Measurements from ENCODE around the gene MRPL43. TPM values are rescaled to one million over a fixed set of nuclear protein-coding genes. Genes with fewer than 3 reads are reported as not detected.
"Not testable (repeated sequence)": the region's sequence is repeated elsewhere in the genome, so short reads cannot be mapped to it uniquely, and the experiment has no call there.

The MRPL43 gene
- polyA plus RNA-seq, 4 donors = 93.1 to 135 (median 94.8) TPM

GRCh38 chr10:100985336-100985735 lies 2.0 kb downstream of the MRPL43 start:
- DNase-seq (ENCODE audit: low read depth in 4 of 4, low spot score in 3 of 4) = no peak

- no peak for DNase-seq (ENCODE audit: low read depth in 4 of 4, low spot score in 3 of 4)
These were observed 2.6 kb downstream of the MRPL43 start for GRCh38 chr10:100984672-100985177.

- DNase-seq (ENCODE audit: low read depth in 4 of 4, low spot score in 3 of 4) = no peak
These were observed 3.2 kb downstream of the MRPL43 start for GRCh38 chr10:100983868-100984671.

- DNase-seq (ENCODE audit: low read depth in 4 of 4, low spot score in 3 of 4) = no peak
These were observed 4.1 kb downstream of the MRPL43 start for GRCh38 chr10:100982916-100983830.

GRCh38 chr10:100981178-100981772 lies 6.0 kb downstream of the MRPL43 start:
- no peak for DNase-seq (ENCODE audit: low read depth in 4 of 4, low spot score in 3 of 4)

- DNase-seq (ENCODE audit: low read depth in 4 of 4, low spot score in 3 of 4) = no peak
These were observed 6.6 kb downstream of the MRPL43 start for GRCh38 chr10:100980711-100981110.

GRCh38 chr10:100980311-100980710 lies 7.0 kb downstream of the MRPL43 start:
- DNase-seq (ENCODE audit: low read depth in 4 of 4, low spot score in 3 of 4) = no peak

- no peak for DNase-seq (ENCODE audit: low read depth in 4 of 4, low spot score in 3 of 4)
These were observed 7.5 kb downstream of the MRPL43 start for GRCh38 chr10:100979791-100980272.

- DNase-seq (ENCODE audit: low read depth in 4 of 4, low spot score in 3 of 4) = no peak
These were observed 8.4 kb downstream of the MRPL43 start for GRCh38 chr10:100978901-100979195.

- DNase-seq (ENCODE audit: low read depth in 4 of 4, low spot score in 3 of 4) = no peak
These were observed 9.0 kb downstream of the MRPL43 start for GRCh38 chr10:100978121-100978900.

- no peak for DNase-seq (ENCODE audit: low read depth in 4 of 4, low spot score in 3 of 4)
These were observed 9.9 kb downstream of the MRPL43 start for GRCh38 chr10:100977436-100977835.

GRCh38 chr10:100976906-100977305 lies 10.4 kb downstream of the MRPL43 start:
- no peak for DNase-seq (ENCODE audit: low read depth in 4 of 4, low spot score in 3 of 4)

GRCh38 chr10:100975397-100975796 lies 11.9 kb downstream of the MRPL43 start:
- not testable (repeated sequence) for DNase-seq (ENCODE audit: low read depth in 4 of 4, low spot score in 3 of 4)

GRCh38 chr10:100972904-100973535 lies 14.3 kb downstream of the MRPL43 start:
- no peak for DNase-seq (ENCODE audit: low read depth in 4 of 4, low spot score in 3 of 4)

- DNase-seq (ENCODE audit: low read depth in 4 of 4, low spot score in 3 of 4) = no peak
These were observed 15.0 kb downstream of the MRPL43 start for GRCh38 chr10:100972115-100972903.

GRCh38 chr10:100970914-100971811 lies 16.1 kb downstream of the MRPL43 start:
- DNase-seq (ENCODE audit: low read depth in 4 of 4, low spot score in 3 of 4) = no peak

GRCh38 chr10:100970076-100970913 lies 17.0 kb downstream of the MRPL43 start:
- no peak for DNase-seq (ENCODE audit: low read depth in 4 of 4, low spot score in 3 of 4)

Measured in right renal pelvis (tissue), 4 donors.